ENCODE data around the gene ALOX15B. TPM values are rescaled to one million over a fixed set of nuclear protein-coding genes. Genes with fewer than 3 reads are reported as not detected.
"Not testable (repeated sequence)": the region's sequence is repeated elsewhere in the genome, so short reads cannot be mapped to it uniquely, and the experiment has no call there.

The ALOX15B gene
- total RNA-seq, 1 donor from 2014 or later, result 0.35 TPM

GRCh38 chr17:8059131-8059530, 20.3 kb downstream of the ALOX15B start:
- DNase-seq (ENCODE audit: low spot score) (no peak), ATAC-seq (peak; percentile 43)

DNA sequence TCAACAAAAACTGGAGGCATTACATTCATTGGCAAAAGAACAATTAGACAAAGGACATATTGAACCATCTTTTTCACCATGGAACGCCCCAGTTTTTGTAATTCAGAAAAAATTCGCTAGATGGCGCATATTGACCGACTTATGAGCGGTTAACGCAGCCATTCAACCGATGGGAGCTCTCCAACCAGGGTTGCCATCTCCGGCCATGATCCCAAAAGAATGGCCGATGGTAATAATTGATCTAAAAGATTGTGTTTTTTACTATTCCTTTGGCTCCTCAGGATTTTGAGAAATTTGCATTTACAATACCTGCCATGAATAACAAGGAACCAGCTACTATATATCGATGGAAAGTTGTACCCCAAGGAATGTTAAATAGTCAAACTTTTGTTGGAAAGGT, 21.4 kb downstream of the ALOX15B start:
- DNase-seq (ENCODE audit: low spot score) (no peak), ATAC-seq (peak; percentile 77)

DNA sequence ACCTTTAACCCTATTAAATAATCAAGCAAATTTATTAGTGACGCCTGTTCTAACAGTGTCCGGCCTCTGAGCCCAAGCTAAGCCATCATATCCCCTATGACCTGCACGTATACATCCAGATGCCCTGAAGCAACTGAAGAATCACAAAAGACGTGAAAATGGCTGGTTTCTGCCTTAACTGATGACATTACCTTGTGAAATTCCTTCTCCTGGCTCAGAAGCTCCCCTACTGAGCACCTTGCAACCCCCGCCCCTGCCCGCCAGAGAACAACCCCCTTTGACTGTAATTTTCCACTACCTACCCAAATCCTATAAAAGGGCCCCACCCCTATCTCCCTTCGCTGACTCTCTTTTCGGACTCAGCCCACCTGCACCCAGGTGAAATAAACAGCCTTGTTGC, 23.0 kb downstream of the ALOX15B start:
- not testable (repeated sequence) for ATAC-seq

DNA sequence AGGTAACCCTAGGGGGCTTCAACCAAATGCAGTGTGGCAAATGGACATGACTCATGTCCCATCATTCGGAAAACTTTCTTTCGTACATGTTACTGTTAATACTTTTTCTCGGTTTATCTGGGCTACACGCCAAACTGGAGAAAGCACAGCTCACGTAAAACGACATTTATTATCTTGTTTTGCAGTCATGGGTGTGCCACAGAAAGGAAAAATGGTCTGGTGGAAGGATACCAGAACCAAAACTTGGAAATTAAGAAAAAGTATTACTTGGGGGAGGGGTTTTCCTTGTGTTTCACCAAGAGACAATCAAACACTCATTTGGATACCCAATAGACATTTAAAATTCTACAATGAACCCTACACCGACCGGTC, 23.6 kb downstream of the ALOX15B start:
- DNase-seq (ENCODE audit: low spot score) (no peak), ATAC-seq (no peak)

More for the DNA sequence above, 23.0 kb downstream of the ALOX15B start:
- not testable (repeated sequence) for DNase-seq (ENCODE audit: low spot score)

GRCh38 chr17:8062807-8063483, 24.1 kb downstream of the ALOX15B start:
- no peak for DNase-seq (ENCODE audit: low spot score)
- no peak for ATAC-seq

DNA sequence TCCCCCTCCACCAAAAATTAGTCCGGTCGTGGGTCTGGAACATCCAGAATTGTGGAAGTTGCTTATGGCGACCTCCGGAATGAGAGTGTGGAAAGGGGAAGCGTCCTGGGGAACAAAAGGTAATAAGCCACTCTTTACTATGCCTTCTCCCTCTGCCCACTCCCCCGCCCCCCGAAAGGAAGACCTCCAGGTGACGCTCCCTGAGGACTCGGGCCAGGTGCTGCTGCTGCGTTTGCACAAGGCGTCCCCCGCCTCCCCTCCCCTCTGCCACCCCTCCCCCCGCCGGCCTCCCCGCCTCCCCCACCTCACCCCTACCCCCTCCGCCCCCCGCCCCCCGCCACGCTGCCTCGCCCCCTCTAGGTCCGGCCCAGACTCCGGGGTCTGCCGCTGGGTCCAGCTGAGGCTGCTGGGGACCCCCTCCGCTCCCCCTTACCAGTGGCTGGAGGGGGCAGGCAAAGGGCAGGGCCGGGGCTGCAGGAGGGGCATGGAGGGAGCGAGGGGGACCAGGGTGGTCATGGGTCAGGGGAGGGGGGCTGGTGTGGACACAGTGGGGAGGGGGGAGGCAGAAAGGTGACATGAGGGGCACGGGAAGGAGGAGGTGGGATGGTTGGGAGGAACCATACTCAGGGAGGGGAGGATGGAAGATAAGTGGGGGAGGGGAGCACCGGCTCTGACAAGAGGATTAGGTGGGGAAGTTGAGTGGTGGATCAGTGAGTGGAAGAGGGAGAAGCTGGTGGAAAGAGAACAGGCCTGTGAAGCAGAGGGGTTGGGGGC, 25.1 kb downstream of the ALOX15B start:
- no peak for DNase-seq (ENCODE audit: low spot score)
- no peak for ATAC-seq

- no peak for ATAC-seq
- DNase-seq (ENCODE audit: low spot score), result no peak
These were observed 25.7 kb downstream of the ALOX15B start for GRCh38 chr17:8064561-8065019.

DNA sequence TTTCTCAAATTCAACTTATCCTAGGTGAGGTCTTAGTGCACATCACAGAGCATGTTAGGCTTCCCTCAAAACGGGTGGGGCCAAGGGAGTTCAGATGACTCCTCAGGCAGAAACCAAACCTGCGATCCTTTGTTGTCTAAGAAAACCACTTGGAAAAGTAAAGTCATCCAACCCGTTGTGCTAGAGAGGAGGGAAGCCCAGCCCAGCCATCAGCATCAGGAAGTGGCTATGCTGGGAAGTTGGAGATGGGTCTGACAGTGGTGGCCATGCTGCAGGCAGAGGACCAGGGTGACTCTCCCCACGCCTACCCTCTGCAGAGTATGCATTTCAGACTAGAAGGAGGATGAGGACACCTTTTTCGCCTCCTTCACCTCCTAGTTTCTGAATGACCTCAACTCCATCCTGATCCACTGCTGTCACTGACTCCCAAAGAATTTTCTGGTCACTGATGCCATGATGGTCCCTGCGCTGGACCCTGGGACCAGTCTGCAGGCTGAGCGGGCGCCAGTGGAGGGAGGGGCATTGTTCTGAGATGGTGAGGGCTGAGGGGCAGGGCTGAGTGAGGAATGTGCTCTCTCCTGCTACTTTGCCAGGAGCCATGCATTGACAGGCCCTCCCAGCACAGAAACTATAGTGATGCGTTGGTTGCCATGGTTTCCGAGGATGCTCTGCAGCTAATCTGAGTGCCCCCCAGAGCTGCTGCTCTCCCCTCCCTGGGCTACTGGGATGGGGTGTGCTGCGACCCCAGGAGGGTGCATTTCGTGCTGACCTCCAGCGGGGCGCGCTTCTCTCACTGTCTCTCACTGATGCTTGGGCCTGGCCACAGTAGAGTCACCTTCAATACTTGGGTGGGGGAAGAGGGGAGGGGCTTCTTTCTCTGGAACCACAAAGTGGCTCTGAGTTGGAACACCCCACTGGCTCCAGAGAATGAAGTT, 28.2 kb downstream of the ALOX15B start:
- ATAC-seq, result no peak
- no peak for DNase-seq (ENCODE audit: low spot score)

DNA sequence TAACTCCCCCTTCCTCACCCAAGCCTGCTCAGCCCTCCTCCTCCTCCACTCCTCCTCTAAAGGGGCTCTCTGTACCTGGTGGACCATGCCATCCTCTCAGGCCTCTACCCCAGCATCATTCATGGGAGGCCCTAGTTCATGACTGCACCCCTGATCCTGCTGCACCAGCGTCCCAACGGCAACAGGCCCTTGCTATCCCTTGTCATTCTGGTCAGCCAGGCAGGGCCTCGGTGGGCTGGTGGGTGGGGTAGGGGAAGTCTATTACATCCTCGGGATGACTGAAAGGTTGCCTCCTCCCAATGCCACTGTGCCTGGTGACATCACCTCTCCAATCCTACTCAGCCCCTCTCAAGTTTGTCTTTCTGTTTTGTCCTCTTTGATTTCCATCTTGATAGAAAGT, 28.9 kb downstream of the ALOX15B start:
- ATAC-seq (no peak), DNase-seq (ENCODE audit: low spot score) (no peak)

DNA sequence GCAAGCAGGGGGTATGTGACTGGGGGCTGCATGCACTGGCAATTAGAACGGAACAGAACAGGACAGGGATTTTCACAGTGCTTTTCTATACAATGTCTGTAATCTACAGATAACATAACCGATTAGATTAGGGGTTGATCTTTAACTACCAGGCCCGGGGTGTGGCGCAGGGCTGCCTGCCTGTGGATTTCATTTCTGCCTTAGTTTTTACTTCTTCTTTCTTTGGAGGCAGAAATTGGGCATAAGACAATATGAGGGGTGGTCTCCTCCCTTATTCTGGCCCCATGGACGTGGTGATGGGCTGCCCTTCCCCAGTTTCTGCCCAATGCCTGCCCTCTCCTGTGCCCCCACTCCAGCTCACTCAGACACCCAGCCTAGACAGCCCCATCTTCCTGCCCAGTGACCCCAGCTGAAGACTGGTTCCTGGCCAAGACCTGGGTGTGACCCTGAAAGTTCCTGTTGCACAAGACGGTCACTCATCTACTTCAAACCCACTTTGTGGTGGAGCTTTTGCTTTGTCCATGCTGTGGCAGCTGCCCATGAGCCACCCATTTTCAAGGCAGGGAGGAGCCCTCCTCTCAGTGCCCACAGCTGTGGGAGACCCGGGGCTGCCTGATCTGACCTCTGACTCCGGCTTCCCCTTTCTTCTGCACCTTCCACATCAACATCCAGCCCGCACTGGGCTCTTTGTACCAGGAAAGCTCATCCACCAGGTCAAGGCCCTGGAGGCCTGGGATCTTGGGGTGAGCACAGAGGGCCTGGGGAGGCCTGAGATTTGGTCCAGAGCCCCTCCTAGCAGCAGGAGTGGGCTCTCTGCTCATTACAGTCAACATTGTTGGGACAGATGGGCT, 30.1 kb downstream of the ALOX15B start:
- ATAC-seq, result peak; percentile 36
- DNase-seq (ENCODE audit: low spot score), result no peak

DNA sequence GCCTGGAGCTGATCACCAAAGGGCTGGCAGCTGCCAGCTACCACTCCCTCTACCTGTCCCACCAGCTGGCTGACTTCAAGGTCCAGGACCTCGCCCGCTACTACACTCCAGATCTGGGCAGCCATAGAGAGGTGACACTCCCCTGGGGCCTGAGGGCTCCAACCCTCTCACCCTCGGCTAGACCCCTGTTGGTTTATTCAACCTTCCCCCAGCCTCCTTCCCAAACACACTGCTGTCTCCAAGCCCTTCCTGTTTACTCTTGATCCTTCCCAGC, 30.7 kb downstream of the ALOX15B start:
- ATAC-seq (no peak), DNase-seq (ENCODE audit: low spot score) (no peak)

DNA sequence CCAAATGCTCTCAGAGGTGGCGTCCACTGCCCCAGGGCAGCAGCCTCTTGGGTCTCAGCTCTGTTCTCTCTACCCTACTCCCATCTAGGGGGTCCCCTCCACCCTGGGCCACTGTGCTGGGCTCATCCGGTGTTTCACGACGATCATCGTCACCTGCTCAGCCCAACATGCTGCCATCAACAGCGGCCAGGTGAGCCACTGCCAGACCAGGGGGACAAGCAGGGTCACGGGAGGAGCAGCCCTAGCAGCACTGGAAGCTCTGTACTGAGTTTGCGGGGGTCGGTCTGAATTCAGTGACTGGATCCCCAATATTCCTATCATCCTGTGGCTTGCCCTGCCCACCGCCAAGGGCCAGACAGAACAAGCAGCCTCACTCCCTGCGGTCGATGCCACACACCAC, 32.6 kb downstream of the ALOX15B start:
- DNase-seq (ENCODE audit: low spot score) (no peak), ATAC-seq (no peak)

- ATAC-seq, result no peak
- no peak for DNase-seq (ENCODE audit: low spot score)
These were observed 33.5 kb downstream of the ALOX15B start for GRCh38 chr17:8072341-8072728.

DNA sequence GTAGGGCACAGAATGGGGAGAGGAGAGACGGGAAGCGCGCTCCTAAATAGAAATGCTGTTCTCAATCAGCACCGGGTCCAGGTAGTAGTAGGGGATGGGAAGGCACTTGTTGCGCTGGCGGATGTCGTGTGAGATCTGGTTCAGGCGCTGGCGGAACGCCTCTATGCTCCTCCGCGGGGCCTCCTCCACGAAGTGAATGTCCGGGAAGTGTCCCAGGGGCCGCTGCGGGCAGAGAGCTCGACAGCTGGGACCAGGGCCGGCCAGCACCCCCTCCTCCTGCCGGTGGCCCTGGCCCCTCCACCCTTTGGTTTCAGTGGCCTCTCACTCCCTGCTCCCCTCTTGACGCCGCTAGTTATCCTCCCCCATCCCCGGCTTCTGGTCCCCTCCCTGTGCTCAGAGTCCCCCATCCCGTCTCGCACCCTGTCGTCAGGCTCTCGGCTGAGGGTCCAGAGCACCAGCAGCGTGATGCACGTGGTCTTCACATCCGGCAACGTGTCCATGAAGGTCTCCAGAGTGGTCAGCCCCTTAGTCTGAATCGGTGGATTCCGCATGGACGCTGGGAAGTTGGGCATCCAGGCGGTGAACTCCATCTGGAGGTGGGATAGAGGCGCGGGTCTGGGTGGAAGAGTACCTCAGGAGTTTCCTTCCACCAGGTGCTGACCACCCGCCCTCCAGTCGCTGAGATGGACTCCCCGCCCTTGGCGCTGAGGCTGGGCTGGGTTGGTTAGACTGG, 34.0 kb downstream of the ALOX15B start:
- no peak for DNase-seq (ENCODE audit: low spot score)
- ATAC-seq, result no peak

- peak; percentile 92 for ATAC-seq
- DNase-seq (ENCODE audit: low spot score), result peak; percentile 69
These were observed 35.0 kb downstream of the ALOX15B start for GRCh38 chr17:8073627-8074484.

GRCh38 chr17:8074554-8074953, 35.7 kb downstream of the ALOX15B start:
- DNase-seq (ENCODE audit: low spot score) (no peak), ATAC-seq (no peak)

GRCh38 chr17:8075081-8075480, 36.2 kb downstream of the ALOX15B start:
- DNase-seq (ENCODE audit: low spot score) (no peak), ATAC-seq (no peak)

GRCh38 chr17:8075574-8076342, 36.9 kb downstream of the ALOX15B start:
- no peak for ATAC-seq
- DNase-seq (ENCODE audit: low spot score), result no peak

All from left lobe of liver (tissue), 2 donors.